Karpas-422 (cell line): ENCODE results near the gene CHCHD5. TPM values are rescaled to one million over a fixed set of nuclear protein-coding genes. Genes with fewer than 3 reads are reported as not detected.

Experiments
- small RNA-seq: library from RNA; depleted of rRNA; stranded (forward); fragments of <200 nt; gene quantifications from one replicate; pipeline ENCODE3, GENCODE V24; 2014
- total RNA-seq: library from RNA; depleted of rRNA; stranded (reverse); fragments of >200 nt; shearing (Covaris generic); gene quantifications from 2 replicates; pipeline ENCODE4 v1.2.3, GENCODE V29; 2014; ENCODE audit warnings: low replicate concordance; rRNA removed

CHCHD5 gene
- total RNA-seq, 1 experiment from 2014 or later = 30.0 TPM

Small RNAs within 50 kb of the gene (small RNA-seq; reads per million reads assigned to genes)
- gene RF00019 = not detected

Other genes with a start within 250 kb of the CHCHD5 start
- 0.07 TPM in 1 of 2 replicates, not detected in the other for gene RGPD8, start 151.0 kb upstream of the CHCHD5 start, total RNA-seq
- gene TTL, start 102.5 kb upstream of the CHCHD5 start, total RNA-seq = 26.1 and 30.5 TPM in 2 replicates
- 23.8 and 35.4 TPM in 2 replicates for gene POLR1B, start 42.1 kb upstream of the CHCHD5 start, total RNA-seq
- 24.6 and 48.4 TPM in 2 replicates for gene SLC20A1, start 61.3 kb downstream of the CHCHD5 start, total RNA-seq
- gene NT5DC4, start 136.4 kb downstream of the CHCHD5 start, total RNA-seq = not detected in 2 replicates
- 8.9 and 17.0 TPM in 2 replicates for gene CKAP2L, start 180.0 kb downstream of the CHCHD5 start, total RNA-seq
- 0.15 TPM in 1 of 2 replicates, not detected in the other for gene IL1A, start 199.9 kb downstream of the CHCHD5 start, total RNA-seq